Measurements from ENCODE around the gene CHRM4. TPM values are rescaled to one million over a fixed set of nuclear protein-coding genes. Genes with fewer than 3 reads are reported as not detected.
A peak's percentile ranks its signal among the peaks of the same experiment; 100 is the strongest.

The CHRM4 gene
- total RNA-seq, 2 donors from 2014 or later: 2.8 TPM; not detected in 1

- Histone ChIP-seq H3K36me3 (no peaks in the 10 kb centered on the region), H3K4me1 (replicated peaks) (peaks cover 11% of the 10 kb centered on the region), H3K4me3 (peak overlapping the region in 1 of 2 donors; percentile 15), H3K27ac (peak overlapping the region; percentile 76 to 78), H3K27me3 (replicated peaks; ENCODE audit: insufficient read depth) (no peaks in the 10 kb centered on the region), H3K9me3 (no peaks in the 10 kb centered on the region)
- no peak for DNase-seq (ENCODE audit: low spot score)
- TF ChIP-seq CTCF (IDR thresholded peaks at IDR 0.05): no peak
- TF ChIP-seq POLR2AphosphoS5 (IDR thresholded peaks at IDR 0.05): no peak
- TF ChIP-seq POLR2A (IDR thresholded peaks at IDR 0.05): no peak
- 19% methylated on average over 9 of the region's 9 CpGs for WGBS
- intact Hi-C loops (cut with DNase I): loop anchor here (10.0 kb wide), 1 partner anchor 214 kb away; the partner anchor contains the start of gene PHF21A
These were observed 53.0 kb downstream of the CHRM4 start for GRCh38 chr11:46338636-46338987.

GRCh38 chr11:46337626-46338345 lies 53.8 kb downstream of the CHRM4 start:
- no peak for DNase-seq (ENCODE audit: low spot score)
- H3K4me3 ChIP-seq: no peak overlapping the region
- TF ChIP-seq POLR2AphosphoS5 (IDR thresholded peaks at IDR 0.05) (no peak), POLR2A (IDR thresholded peaks at IDR 0.05) (no peak), CTCF (IDR thresholded peaks at IDR 0.05) (no peak)
- intact Hi-C loops (cut with DNase I): loop anchor here (10.0 kb wide), 1 partner anchor 213 kb away; the partner anchor contains the start of gene PHF21A
- no peak overlapping the region for H3K27ac ChIP-seq
- no peaks in the 10 kb centered on the region for H3K27me3 ChIP-seq (replicated peaks; ENCODE audit: insufficient read depth)
- no peaks in the 10 kb centered on the region for H3K9me3 ChIP-seq
- H3K4me1 ChIP-seq (replicated peaks): peaks cover 11% of the 10 kb centered on the region
- H3K36me3 ChIP-seq: no peaks in the 10 kb centered on the region
- 87% methylated on average over 13 of the region's 13 CpGs for WGBS

- no peak for TF ChIP-seq POLR2A (IDR thresholded peaks at IDR 0.05)
- TF ChIP-seq POLR2AphosphoS5 (IDR thresholded peaks at IDR 0.05): no peak
- no peak for TF ChIP-seq CTCF (IDR thresholded peaks at IDR 0.05)
- Histone ChIP-seq H3K27ac (no peak overlapping the region), H3K4me1 (replicated peaks) (peaks cover 11% of the 10 kb centered on the region)
These were observed 54.9 kb downstream of the CHRM4 start for GRCh38 chr11:46336563-46337180.

GRCh38 chr11:46335890-46336562 lies 55.5 kb downstream of the CHRM4 start:
- Histone ChIP-seq H3K27me3 (replicated peaks; ENCODE audit: insufficient read depth) (no peaks in the 10 kb centered on the region), H3K36me3 (no peaks in the 10 kb centered on the region), H3K27ac (no peak overlapping the region), H3K4me1 (replicated peaks) (peaks cover 11% of the 10 kb centered on the region), H3K9me3 (no peaks in the 10 kb centered on the region), H3K4me3 (no peak overlapping the region)
- intact Hi-C loops (cut with DNase I): loop anchor here (10.0 kb wide), 1 partner anchor 211 kb away; the partner anchor contains the start of gene PHF21A
- DNase-seq (ENCODE audit: low spot score): no peak
- WGBS: 84% methylated on average over 11 of the region's 11 CpGs
- no peak for TF ChIP-seq POLR2A (IDR thresholded peaks at IDR 0.05)
- no peak for TF ChIP-seq POLR2AphosphoS5 (IDR thresholded peaks at IDR 0.05)
- TF ChIP-seq CTCF (IDR thresholded peaks at IDR 0.05): no peak

More at GRCh38 chr11:46336563-46337180, 54.9 kb downstream of the CHRM4 start:
- no peak for DNase-seq (ENCODE audit: low spot score)
- WGBS: 91% methylated on average over 12 of the region's 12 CpGs
- Histone ChIP-seq H3K36me3 (no peaks in the 10 kb centered on the region), H3K27me3 (replicated peaks; ENCODE audit: insufficient read depth) (no peaks in the 10 kb centered on the region), H3K9me3 (no peaks in the 10 kb centered on the region), H3K4me3 (no peak overlapping the region)
- intact Hi-C loops (cut with DNase I): loop anchor here (10.0 kb wide), 1 partner anchor 212 kb away; the partner anchor contains the start of gene PHF21A
